Mesangial cell (primary cell): ENCODE data around the gene RPS6KA5. TPM values are rescaled to one million over a fixed set of nuclear protein-coding genes. Genes with fewer than 3 reads are reported as not detected.

Experiments used
- total RNA-seq: library from RNA; depleted of rRNA; stranded (reverse); fragments of >200 nt; gene quantifications from 2 replicates; pipeline ENCODE4 v1.2.3, GENCODE V29; 2015

The RPS6KA5 gene
- total RNA-seq, result 1.6 and 3.3 TPM in 2 replicates

DNA sequence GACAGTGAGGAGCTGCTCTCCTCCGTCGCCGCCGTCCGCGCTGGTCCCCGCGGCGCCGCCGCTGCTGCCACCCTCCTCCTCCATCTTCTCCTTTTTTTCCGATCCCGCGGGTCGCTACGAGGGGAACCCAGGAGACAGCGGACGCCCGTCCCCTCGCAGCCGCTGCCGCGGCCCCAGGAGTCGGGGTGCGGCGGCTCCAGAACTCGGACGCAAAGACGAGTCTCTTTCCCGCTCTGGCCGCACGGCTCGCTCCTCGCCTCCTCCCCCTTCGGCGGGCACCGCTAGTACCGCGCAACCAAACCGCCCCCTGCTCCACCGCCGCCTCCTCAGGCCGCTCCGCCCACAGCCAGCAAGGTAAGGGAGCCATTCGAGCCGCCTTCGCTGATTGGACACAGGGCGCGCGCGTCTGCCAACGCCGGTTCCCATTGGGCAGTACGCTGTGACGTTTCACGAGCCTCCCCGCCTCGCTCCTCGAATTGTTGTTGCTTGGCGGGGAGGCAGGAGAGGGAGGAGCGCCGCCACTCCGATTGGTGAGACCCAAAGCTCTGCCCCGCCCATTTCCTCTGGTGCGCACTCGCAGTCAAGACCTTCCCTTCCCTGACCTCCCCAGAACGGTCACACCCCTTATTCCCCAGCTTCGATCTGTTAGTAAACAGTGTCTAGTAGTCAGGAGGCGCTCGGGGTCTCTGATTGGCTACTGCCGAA lies at the start of gene RPS6KA5:
TSS of gene RPS6KA5 (minus strand) at position 291 of the 705 bp plus-strand sequence. CDS start at position 84, 207 bp downstream.

DNA sequence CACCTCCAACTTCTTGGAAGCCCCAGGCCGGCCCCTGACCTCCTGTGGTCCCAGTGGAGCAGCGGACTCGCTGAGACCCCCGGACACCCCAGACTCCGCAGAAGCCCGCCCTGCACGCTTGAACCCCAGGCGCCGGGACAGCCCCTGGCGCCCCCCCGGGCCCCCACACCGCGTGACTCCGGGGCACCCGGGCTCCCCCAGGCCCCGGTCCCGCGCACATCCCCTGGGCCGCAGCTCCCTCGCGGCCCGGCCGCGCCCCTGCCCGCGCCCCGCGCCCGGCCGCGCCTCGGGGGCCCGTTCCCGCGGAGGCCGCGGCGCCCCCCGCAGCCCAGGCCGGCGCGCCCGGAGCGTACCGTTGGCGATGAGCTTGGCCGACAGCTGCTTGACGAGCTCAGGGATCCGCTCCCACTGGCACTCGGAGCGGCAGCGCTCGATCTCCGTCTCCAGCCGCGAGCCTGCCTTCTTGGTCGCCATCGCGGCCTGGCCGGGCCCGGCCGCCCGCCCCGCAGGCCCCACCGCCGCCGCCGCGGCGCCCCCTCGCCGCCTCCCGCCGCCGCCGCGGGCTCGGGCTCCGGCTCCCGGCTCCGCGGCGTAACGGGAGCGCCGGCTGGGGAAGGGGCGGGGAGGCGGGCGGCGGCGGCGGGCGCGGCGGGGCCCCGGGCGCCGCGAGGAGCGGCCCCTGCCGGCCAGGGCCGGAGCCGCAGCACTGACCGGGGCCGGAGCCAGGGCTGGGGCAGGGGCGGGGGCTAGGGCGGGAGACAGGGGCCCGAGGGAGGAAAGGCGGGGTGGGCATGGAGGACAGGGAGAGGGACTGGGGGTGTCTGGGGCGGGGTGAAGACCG lies 244.4 kb downstream of the RPS6KA5 start, which contains the start of gene TTC7B:
TSS of gene TTC7B (minus strand) at position 609 of the 841 bp plus-strand sequence. CDS start at position 474, 135 bp downstream.

Other genes starting within 250 kb of the RPS6KA5 start
- gene TTC7B, start 244.2 kb downstream of the RPS6KA5 start, total RNA-seq, result 32.8 and 39.2 TPM in 2 replicates
- 24.1 and 59.7 TPM in 2 replicates for gene DGLUCY, start 53.4 kb upstream of the RPS6KA5 start, total RNA-seq
- gene GPR68, start 184.1 kb upstream of the RPS6KA5 start, total RNA-seq, result 0.89 and 0.98 TPM in 2 replicates